TTC549 (cell line): ENCODE measurements around the gene ZMIZ1.

ENCODE experiments used
- FAIRE-seq: peaks from 2 replicates; lab custom pipeline; 2012; peaks lifted over from hg19 to GRCh38; lab: Jason Lieb, UNC

Gene ZMIZ1

DNA sequence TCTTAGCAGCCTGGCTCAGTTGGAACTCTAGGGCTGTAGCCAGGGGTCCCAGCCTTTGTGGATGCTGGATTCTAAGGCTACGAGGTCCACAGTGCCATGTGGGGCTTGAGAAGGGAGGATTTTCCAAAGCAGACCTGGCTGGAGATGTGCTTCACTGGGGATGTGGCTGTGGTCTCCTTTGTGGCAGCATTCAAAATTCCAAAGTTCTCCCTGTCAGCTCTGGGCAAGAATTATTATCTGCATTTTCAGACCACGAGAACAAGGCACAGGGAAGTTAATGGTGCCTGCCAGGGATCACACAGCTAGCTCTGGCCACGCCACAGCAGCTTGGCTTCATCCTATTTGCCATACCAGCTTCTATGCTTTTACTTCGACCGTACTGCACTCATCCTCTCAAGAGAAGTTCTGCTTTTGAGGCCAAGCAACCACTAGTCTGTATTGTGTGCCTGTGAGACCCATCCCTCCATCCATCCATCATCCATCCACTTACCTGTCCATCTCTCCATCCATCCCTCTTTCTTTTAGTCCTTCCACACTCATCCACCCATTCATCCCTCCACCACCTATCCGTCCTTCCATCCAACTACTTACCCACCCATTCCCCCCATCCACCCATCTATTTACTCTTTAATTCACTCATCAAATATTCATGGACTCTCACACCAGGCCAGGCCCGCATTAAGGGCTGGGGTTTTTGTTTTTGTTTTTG is 71.5 kb downstream of the ZMIZ1 start:
- FAIRE-seq: no peak

DNA sequence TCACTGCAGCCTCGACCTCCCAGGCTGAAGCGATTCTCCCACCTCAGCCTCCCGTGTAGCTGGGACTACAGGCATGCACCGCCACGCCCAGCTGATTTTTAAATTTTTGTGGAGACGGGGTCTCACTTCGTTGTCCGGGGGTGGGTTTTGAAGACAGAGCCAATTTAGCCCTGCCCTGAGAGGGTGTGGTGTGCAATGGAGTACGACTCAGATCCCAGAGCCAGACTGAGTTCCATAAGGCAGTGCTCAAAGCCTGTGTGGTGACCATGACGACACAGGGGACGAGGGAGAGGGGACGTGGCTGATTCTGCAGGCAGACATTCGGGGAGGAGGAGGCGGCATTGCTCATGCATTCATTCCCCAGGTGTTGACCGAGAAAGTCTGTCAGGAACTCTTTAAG is 72.1 kb downstream of the ZMIZ1 start:
- no peak for FAIRE-seq

DNA sequence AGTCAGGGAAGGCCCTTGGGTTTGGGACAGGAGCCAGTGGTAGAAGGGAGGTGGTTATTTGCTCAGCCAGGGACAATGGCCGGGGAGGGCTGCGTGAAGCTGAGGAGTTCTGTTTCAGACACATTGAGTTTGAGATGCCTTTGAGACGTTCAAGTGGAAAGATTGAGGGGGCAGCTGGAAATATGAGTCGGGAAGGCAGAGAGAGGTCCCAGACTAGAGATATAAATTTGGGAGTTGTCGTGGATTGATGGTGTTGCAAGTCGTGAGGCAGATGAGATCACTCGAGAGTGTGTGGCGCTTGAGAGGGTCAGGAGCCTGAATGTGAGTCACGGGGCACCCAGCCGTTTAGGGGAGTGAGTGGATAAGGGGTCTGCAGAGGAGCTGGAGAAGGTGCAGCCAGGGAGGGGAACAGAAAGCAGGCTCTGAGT is 73.3 kb downstream of the ZMIZ1 start:
- no peak for FAIRE-seq

DNA sequence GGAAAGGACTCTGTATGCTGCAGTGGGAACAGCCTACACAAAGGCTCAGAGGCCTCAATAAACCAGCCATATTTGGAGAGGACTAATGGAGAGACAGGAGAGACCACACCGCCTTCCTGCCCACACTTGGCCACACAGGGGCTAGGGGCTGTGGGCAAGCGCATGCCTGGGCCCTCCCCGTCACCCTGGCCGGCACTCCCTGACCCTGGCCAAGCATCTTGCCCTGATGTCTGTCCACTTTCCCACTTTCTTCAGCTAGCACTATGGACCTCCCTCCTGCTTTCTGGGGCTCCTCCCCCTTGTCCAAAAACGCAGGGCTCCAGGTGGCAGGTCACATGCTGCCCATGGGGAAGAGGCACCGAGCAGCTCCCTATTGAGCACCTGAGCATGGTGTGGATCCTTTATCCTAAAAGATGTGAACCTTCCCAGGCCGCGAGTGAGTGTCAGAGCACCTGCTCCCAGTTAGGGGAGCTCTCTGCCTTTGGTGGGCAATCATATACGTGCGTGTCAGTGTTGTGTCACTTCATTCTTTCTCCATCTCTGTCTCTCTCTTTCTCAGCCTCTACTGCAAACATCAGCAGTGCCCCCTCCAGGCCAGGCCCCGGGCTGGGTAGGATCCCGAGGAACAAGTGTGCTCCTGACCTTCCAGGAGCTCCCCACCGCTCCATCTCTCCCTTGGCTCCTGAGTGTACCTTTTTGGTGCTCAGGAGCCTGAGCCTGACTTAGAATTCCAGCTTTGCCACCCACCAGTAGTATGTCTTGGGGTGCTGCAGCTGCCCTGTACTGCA is 74.0 kb downstream of the ZMIZ1 start:
- FAIRE-seq: no peak

DNA sequence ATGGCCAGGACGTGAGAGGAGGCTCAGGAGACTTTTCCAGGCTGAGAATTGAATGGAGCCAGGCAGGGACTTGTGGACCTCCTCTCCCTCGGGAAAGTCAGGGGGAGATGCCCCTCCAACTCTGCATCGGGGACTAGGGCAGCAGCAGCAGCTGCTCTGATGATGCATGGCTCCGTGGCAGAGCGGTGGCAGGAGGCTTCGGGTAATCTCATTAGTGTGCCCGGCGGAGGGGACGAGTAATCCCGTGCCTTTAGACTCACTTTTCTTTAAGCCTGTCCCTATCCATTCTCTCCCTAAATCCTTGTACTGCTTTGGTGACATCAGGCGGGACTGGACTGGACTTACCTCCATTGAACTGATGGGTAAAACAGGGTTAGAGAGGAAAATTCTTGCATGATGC is 75.1 kb downstream of the ZMIZ1 start:
- no peak for FAIRE-seq

DNA sequence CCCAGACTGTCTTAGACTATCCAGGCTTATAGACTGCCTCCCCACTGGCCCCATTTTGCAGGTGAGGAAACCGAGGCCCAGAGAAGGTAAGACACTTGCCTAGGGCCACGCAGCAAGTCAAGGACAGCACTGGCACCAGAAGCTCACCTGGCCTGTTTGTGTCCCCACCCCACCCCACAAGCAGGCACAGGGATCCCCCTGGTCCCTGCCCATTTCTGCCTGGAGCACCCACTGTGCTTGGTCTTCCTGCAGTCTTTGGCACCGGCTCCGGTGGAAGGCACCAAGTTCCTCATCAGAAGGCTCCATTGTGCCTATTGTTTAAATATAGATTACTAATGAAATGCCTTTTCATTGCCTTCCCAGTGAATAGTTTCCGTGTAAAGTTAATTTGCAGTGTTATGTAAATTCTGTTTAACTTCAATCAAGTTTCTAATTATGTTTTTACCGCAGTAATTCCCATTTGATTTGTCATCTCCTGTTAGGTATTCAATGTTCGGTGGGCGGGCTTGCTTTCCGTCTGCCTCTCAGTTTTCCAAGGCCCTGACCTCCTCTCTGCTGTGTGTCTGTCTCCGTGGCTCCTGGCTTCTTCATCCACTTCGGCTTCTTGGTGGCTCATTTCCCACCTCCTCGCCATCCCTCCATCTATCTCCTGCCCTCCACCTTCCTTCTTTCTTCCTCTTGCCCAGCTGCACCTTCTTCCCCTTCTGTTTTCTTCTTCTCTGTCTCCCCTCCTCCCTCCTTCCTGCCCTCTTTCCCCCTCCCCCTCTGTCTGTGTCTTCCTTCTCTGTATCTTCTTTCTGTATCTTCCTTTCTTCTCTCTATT is 75.8 kb downstream of the ZMIZ1 start:
- FAIRE-seq: no peak

DNA sequence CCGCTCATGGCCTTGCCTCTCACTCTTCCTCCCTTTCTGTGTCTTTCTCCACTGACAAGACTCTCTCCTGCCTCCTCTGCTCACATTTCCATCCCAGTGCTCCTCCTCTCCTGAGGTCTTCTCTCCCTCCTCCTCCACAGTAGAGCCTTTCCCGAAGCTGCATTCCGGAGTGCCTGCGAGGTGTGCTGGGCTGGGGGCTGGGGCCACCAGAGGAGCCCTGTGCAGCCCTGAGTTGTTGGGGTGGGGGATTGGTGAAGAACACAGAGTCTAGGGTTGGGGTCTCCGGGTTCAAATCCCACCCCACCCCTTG is 76.4 kb downstream of the ZMIZ1 start:
- no peak for FAIRE-seq

DNA sequence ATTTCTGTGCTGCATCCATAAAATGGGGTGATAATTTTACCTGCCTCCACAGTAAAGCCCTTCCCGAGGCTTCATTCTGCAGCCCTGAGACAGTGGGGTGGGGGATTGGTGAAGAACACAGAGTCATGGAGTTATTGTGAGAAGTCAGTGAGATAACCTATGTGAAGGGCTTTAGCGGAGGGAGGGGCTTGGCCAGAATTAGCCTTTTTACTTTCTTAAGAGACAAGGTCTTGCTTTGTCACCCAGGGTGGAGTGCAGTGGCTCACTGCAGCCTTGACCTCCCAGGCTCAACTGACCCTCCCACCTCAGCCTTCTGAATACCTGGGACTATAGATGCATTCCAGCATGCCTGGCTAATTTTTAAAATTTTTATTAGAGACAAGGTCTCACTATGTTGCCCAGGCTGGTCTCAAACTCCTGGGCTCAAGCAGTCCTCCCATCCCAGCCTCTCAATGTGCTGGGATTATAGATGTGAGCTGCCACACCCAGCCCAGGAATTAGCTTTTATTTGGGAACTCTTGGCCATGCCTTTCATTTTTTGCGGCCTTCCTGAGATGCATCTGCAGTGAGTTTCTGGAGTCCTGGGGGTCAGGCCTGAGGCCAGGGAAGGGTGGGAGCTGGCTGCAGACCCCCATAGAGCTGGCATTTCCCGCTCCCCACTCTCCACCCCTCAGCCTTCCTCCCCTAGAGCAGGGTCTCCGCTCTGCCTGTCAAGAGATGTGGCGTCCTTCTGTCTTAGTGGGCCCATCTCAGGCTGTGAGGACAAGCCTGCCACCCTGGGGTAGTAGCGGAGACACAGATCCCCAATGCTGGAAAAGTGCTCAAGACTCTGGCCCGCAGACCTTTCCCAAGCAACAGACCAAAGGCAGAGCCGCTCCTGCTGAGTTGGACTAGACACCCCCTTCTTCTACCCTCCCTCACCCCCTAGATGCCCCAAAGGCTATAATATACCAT is 77.0 kb downstream of the ZMIZ1 start:
- FAIRE-seq: no peak

DNA sequence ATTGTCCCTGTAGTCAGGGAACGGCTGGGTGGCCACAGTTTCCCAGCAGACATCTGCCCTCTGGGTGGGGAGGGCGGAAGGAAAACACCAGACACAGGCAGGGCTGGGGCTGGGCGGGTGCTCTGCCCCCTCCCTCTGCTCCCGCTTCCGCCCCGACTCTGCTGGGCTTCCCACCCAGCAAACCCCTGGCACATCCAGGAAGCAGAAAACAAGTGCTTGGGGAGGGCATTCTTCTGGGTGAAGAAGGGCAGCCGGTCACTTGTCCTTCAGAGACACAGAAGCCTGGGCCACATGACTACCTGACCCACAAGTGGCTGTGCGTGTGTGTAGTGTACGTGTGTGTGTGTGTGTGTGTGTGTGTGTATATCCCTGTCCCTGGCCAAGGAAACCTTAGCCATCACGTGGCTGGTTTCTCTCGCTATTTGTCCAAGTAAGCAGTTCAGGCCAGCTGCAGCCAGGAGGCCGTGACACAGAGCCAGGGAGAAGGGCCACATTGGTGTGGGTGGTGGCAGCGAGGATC is 77.9 kb downstream of the ZMIZ1 start:
- FAIRE-seq: no peak

DNA sequence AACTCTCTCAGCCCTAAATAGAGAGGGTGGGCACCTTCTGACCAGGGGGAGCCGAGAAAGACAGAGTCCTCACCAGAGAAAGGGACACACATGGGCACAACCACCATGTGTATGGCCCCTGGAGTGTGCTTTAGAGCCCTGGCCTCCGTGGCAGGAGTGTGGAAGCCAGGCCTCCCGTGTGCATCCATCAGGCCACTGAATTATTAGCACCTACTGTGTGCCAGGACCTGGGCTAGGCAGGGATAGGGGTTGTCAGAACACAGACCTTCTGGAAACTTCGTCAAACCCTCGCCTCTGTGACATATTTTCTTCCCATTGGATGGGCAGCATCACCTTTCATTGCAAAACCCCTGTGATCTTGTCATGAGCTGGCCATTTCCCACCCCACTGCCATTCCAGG is 78.5 kb downstream of the ZMIZ1 start:
- no peak for FAIRE-seq

DNA sequence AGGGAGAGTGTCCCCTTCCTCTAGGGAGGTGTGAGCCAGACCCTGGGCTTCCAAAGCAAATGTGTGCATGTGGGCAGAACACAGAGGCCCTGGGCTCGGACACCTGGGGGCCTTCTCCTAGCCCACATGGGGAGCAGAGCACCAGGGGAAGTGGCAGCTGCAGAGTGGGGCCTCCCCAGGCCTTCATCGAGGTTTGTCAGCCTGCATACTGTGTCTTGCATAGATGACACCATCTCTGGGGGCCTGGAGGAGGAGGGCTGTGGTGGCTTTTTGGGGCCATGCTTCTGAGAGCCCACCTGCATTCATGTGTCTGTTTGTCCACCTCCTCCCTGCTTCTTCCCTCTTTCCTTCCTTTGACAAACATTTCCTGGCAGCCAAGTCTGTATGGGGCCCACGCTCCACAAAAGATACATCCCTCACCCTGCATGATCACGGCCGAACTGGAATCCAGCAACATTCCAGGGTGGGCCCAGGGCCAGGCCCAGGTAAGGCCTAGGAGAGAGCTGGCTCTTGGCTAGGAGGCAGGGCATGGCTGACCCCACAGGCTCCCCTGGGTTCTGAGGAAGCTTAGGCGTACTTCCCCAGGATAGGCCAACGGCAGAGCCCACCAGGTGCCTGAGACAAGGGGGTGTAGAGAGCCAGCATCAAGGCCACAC is 79.2 kb downstream of the ZMIZ1 start:
- no peak for FAIRE-seq

DNA sequence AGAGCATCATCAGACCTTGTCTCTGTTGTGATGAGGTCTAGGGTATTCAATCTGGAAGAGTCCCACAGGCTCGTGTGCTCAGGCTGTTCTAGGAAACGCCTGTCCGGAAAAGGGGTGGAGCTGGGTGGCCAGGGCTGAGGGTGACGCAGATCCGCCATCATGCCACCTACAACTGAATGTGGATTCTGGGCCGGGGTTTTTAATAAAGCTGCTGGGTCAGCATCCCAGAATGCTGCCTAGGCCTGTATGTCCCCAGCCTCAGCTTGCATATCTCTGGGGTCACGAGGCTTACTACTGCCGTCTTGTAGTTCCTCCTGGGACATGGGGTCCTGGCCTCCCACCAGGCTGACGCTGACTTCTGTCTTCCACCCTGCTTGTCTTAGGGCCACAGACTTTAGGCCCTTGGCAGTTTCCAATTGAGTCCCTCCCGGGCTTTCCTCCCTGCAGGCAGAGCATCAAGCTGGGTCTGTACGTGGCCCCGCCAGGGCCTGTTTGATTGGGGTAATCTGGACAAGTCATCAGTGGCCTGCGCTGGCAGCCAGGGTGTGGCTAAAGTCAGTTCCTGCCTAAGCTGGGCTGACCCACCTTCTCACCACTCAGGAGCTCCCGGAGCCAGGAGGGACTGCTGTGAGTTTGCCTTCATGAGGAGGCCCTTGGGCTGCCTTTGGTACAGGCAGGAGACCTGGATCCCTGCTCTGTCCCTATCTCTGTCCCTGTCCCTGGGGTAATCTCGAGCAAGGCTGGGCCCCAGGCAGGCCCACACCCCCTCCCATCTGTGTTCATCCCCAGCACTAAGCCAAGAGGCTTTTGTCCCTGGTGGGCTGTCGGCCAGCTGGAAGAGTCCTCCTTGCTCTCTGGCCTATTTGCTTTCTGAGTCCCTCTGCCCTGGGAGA is 79.9 kb downstream of the ZMIZ1 start:
- no peak for FAIRE-seq

DNA sequence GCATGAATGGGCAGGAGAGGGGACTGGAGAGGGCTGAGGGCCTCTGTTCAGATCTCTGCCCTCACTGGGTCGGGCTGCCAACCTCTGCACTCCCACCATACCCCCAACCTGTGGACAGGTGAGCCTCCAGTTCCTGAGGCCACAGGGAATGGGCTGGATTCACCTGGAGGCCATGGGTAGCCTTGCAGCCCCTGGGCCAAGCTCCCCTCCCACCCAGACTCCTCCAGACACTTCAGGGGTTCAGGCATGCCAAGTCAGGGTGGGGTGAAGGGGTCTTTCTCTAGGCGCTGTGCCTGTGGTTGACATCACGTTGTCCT is 80.5 kb downstream of the ZMIZ1 start:
- no peak for FAIRE-seq

DNA sequence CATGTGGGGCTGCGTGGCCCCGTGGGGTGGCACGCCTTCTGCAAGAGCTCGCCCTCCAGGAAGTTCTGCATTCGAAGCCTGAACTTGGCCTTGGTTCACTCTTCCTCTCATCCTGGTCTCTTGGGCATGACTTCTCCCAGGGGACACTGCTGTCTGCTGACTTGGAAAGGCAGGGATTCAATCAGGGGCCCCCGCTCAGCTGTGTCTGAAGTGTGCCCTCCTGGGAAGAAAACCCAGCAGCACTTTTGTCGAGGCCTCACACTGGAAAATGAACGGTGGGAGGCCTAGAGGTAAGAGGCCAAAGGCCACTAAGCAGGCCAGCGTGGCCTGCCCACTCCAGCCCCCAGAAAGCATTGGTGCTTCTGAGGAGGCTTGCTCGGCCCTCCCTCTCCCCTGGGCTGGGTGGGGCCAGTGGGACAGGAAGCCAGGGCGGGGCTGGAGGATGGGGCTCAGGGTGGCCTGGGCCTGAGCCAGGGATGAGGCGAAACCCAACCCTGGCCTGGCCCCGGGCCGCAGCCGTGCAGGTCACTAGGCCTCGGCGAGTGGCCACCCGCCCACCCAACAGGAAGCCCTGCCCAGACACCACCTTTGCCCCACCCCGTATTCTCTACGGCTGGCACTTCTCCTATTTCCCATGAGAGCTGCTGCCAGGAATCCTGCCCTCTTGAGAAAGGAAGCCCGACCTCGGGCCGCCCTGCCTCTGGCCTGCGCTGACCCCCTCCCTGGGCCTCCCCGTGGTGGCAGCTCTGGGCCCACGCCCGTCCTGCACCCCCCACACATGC is 81.1 kb downstream of the ZMIZ1 start:
- no peak for FAIRE-seq

DNA sequence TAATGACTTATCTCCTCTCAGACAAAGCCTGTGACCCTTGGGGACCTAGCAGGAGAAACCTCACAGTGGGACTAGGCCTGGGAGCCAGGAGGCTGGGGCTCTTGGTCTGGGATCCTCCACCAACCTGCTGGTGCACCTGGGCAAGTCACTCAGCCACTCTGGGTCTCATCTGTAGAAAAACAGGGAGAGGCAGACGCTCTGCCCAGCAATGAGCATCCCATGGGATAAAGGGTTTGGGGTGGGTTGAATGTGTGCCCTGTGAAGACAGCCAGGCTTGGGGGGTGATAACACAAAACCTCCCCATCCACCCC is 81.6 kb downstream of the ZMIZ1 start:
- FAIRE-seq: no peak

DNA sequence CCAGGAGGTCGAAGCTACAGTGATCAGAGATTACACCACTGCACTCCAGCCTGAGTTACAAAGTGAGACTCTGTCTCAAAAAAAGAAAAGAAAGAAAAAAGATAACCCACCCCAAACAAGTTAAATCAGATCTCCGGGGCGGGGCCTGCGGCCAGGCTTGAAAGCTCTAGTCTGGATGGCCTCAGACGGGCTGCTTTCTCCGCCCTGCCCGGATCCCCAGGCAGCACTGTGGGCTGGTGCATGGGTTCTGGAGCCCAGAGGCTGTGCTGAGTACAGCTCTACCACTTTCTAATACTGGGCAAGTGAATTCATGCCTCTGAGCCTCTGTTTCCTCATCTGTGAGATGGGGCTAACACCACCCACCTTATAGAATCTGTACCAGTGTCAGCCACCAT is 83.7 kb downstream of the ZMIZ1 start:
- FAIRE-seq: no peak

DNA sequence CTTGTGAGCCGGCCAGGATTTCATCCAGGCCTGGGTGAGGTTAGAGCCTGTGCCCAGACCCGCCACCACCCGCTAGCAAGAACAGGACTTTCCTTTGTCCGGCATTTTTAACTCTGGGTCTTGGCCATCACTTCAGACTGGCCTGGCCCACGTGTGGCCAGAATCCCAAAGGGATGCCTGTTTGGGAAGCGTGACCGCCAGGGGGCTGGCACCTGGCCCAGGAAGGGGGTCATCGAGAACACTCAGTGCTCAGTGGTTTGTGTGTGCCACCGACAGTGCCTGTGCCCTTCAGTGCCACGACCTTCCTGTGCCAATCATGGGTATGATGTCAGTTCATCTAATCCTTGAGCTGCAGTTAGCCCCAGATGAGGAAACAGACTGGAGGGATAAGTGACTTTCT is 85.0 kb downstream of the ZMIZ1 start:
- FAIRE-seq: no peak

DNA sequence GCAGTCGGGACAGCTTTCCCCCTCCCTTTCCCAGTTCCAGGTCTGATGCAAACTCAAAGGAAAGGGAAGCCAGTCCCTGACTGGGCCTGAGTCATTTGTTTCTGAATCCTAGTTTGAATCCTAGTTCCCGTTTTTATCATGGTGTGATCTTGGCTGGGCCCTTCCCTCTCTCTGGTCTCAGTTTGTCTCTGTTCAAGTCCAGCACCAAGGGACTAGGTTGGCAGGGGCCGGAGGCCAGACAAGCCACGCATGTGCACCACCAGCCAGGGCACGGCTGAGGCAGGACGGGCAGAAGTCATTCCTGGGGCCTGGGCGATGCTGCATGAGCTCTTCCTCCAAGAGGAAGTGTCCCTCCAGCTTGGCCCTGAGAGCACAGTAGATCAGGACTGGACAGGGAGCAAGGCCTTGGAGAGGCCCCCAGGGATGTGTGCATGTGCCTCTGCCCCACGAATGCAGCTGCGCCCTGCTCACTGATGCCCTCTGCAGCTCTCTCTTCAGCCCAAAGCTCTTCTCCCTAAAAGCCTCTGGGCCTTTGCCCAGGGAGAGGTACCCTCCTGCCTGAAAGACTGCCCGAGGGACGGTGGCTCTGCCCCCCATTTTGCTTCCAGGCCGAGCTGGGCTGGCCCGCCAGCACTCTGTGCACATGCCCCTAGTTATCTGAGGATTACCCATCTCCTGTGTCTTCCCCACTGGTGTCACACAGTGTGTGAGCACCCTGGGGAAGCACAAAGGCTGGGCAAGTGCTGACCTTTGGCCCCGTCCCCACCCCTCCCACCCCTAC is 86.7 kb downstream of the ZMIZ1 start:
- FAIRE-seq: no peak
